ENCODE results near the gene SMG6.

SMG6 gene

DNA sequence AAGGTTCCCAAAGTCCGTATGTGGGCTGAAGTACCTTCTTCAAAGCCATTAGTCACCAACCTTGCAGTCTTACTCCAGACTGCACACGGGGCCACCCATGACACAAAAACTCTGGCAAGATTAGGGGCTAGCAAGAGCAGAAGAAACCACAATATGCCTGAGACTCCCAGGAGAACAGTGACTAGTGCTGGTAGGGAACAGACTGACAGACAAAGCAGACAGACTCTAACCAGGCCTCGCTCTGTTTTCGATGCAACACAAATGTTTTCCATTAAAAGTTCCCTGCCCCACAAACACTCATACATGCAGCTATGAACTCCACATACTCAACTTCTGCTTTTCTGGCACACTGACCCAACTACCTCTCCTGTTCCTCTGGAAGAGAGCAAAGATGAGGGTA is 146.5 kb downstream of the SMG6 start:
- no peak for TF ChIP-seq CTCF (IDR thresholded peaks at IDR 0.05)

DNA sequence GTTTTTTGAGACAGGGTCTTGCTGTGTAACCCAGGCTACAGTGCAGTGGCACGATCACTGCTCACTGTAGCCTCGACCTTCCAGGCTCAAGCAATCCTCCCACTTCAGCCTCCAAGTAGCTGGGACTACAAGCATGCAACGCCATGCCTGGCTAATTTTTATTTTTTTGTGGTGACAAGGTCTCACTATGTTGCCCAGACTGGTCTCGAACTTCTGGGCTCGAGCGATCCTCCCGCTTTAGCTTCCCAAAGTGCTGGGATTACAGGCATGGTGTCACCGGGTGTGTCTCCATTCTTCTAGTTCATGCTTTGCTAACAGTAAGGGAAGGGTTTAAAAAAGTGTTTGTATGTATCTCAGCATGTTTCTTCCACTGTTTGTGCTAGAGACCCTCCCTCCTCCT is 146.9 kb downstream of the SMG6 start:
- TF ChIP-seq CTCF (IDR thresholded peaks at IDR 0.05): no peak

DNA sequence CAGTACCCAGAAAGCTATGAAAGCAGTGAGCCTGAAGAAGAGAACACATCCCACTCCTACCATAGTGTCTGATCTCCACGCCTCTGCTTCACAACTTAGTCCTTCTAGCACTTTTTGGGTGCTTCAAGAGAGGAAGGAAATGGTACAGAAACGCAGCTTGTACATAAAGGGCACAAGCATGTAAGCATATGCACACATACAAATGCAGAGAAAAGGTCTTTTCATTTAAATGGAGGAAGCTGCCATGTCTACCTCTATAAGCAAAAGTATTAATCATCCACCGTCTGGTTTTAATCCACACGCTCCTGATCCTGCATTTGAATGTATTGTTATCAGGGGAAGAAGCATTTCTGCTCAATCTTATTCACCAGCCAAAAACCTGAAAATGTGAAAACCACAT is 148.0 kb downstream of the SMG6 start:
- no peak for TF ChIP-seq CTCF (IDR thresholded peaks at IDR 0.05)

- no peak for TF ChIP-seq CTCF (IDR thresholded peaks at IDR 0.05)
Measured at GRCh38 chr17:2151358-2152033, 152.1 kb downstream of the SMG6 start.

- TF ChIP-seq CTCF (IDR thresholded peaks at IDR 0.05): no peak
Measured at GRCh38 chr17:2150806-2151205, 152.8 kb downstream of the SMG6 start.

DNA sequence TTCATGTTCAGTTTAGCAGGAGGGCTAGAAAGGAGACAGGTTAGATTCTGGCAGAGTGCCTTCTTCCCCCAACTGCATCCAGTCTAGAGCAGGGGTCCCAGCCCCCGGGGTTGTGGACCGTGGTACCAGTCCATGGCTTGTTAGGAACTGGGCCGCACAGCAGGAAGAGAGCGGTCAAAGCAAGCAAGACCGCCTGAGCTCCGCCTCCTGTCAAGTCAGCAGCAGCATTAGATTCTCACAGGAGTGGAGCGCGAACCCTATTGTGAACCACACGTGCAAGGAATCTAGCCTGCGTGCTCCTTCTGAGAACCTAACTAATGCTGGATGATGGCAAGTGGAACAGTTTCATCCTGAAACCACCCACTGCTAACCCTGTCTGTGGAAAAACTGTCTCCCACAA is 153.7 kb downstream of the SMG6 start:
- no peak for TF ChIP-seq CTCF (IDR thresholded peaks at IDR 0.05)

DNA sequence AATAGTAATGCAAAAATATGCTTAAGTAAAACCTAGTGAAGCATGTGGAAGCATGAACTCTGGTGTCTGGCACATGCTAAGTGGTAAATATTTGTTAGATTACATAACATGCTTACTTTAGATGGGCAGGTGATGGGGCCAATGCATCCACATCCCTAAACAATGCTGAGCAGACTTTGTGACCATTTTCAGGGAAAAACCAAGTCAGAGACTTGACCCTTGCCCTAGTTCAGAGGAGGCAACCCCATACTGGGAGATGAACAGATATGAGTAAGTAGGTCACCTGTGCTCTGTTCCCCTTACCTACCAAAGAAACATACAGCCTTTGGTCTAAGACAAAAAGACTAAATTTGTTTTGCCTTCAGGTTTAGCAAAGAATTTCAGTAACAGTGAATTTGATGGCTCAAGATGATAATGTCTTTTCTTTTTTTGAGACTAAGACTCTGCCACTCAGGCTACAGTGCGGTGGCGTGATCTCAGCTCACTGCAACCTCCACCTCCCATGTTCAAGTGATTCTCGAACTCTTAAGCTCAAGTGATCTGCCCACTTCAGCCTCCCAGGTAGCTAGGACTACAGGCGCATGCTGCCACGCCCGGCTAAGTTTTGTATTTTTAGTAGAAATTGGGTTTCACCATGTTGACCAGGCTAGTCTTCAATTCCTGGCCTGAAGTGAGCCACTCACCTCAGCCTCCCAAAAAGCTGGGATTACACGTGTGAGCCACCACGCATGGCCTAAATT is 157.3 kb downstream of the SMG6 start:
- no peak for TF ChIP-seq CTCF (IDR thresholded peaks at IDR 0.05)
